H1 (cell line): Measurements from ENCODE around the gene PLEKHM1.

Experiments used
- CREB1 ChIP-seq: IDR thresholded peaks from 2 replicates; pipeline ENCODE4 v1.6.1; 2012; ENCODE audit warnings: inconsistent platforms
- EP300 ChIP-seq, 2 experiments: IDR thresholded peaks; 1 replicate in 1 of 2; 2 replicates in 1 of 2; pipeline ENCODE4 v1.6.1; 2011 to 2012; ENCODE audit warnings: low read depth in 2 of 2, low read length in 2 of 2, mild to moderate bottlenecking in 2 of 2, borderline replicate concordance in 1 of 2, inconsistent platforms in 1 of 2, moderate library complexity in 1 of 2
- MAFK ChIP-seq: IDR thresholded peaks from 2 replicates; pipeline ENCODE4 v1.6.1; 2012; ENCODE audit warnings: low read depth, mild to moderate bottlenecking, improper control_type of control experiment, low read length
- TF ChIP-seq, protein P1 (sequence below), 3 experiments: IDR thresholded peaks; 1 replicate in 2 of 3; 2 replicates in 1 of 3; pipeline versions ENCODE4 v1.5.1 to v1.6.1; 2011; ENCODE audit warnings: low read length in 3 of 3, mild to moderate bottlenecking in 3 of 3, inconsistent platforms in 2 of 3, low read depth in 1 of 3, moderate library complexity in 1 of 3; ENCODE audit not compliant: insufficient read depth in 1 of 3; ENCODE audit errors: control extremely low read depth in 1 of 3

- TF ChIP-seq EP300 (IDR thresholded peaks at IDR 0.05; ENCODE audit: borderline replicate concordance in 1 of 2, low read depth in 2 of 2, low read length in 2 of 2) (no peak), CREB1 (no peak), MAFK (no peak)
- TF ChIP-seq, protein P1, sequence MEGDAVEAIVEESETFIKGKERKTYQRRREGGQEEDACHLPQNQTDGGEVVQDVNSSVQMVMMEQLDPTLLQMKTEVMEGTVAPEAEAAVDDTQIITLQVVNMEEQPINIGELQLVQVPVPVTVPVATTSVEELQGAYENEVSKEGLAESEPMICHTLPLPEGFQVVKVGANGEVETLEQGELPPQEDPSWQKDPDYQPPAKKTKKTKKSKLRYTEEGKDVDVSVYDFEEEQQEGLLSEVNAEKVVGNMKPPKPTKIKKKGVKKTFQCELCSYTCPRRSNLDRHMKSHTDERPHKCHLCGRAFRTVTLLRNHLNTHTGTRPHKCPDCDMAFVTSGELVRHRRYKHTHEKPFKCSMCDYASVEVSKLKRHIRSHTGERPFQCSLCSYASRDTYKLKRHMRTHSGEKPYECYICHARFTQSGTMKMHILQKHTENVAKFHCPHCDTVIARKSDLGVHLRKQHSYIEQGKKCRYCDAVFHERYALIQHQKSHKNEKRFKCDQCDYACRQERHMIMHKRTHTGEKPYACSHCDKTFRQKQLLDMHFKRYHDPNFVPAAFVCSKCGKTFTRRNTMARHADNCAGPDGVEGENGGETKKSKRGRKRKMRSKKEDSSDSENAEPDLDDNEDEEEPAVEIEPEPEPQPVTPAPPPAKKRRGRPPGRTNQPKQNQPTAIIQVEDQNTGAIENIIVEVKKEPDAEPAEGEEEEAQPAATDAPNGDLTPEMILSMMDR (IDR thresholded peaks at IDR 0.05; ENCODE audit: control extremely low read depth in 1 of 3, insufficient read depth in 1 of 3, low read depth in 1 of 3, low read length in 3 of 3) = no peak
Observed at GRCh38 chr17:45413498-45413923, 77.0 kb downstream of the PLEKHM1 start.
